Endothelial cell of umbilical vein (primary cell): Measurements from ENCODE around the gene TNFRSF14. TPM values are rescaled to one million over a fixed set of nuclear protein-coding genes. Genes with fewer than 3 reads are reported as not detected.

Experiments used
- BruUV-seq: library from RNA; stranded (reverse); fragments of 400-500 nt; replicated peaks from 2 replicates; lab custom pipeline; 2021; lab: Mats Ljungman, UMichigan
- CTCF ChIA-PET: fragments of 300-600, 350-600 bp; sonication (Branson Sonifier 250); formaldehyde crosslinking; loops from one replicate; lab custom pipeline; 2021; ENCODE audit warnings: antibody characterized with exemption, inconsistent platforms; lab: Charles Lee
- POLR2A ChIA-PET: fragments of 300-600, 350-600 bp; sonication (Branson Sonifier 250); formaldehyde crosslinking; loops from one replicate; lab custom pipeline; 2021; ENCODE audit warnings: antibody characterized with exemption, inconsistent platforms; lab: Charles Lee
- DNase-seq: peaks from one replicate; pipeline ENCODE4 v3.0.0-alpha.2; 2011; ENCODE audit warnings: low read depth, low spot score
- FAIRE-seq: peaks from 2 replicates; lab custom pipeline; 2011; peaks lifted over from hg19 to GRCh38; lab: Jason Lieb, UNC
- H2AFZ ChIP-seq: 2 replicates; pipeline ENCODE4 v1.6.0; 2012; ENCODE audit warnings: low read depth, low read length, control low read depth, inconsistent platforms
- H3K27ac ChIP-seq: 2 replicates; pipeline ENCODE4 v1.5.1; 2011; ENCODE audit warnings: low read depth, mild to moderate bottlenecking, control low read depth, low read length, moderate library complexity; ENCODE audit not compliant: insufficient read depth
- H3K27me3 ChIP-seq, 2 experiments: 2 replicates each; pipeline versions ENCODE4 v1.6.0 to v1.6.1; 2011; ENCODE audit warnings: low read length in 2 of 2, mixed read lengths in 1 of 2; ENCODE audit not compliant: control insufficient read depth in 2 of 2, insufficient read depth in 2 of 2
- H3K36me3 ChIP-seq, 2 experiments: 2 replicates in 1 of 2; 3 replicates in 1 of 2; pipeline ENCODE4 v1.5.1; 2011; ENCODE audit warnings: low read length in 2 of 2, mild to moderate bottlenecking in 1 of 2, moderate library complexity in 1 of 2; ENCODE audit not compliant: control insufficient read depth in 2 of 2, insufficient read depth in 2 of 2; ENCODE audit errors: extremely low read depth in 1 of 2
- H3K4me1 ChIP-seq: 3 replicates; pipeline ENCODE4 v1.5.1; 2011; ENCODE audit warnings: mild to moderate bottlenecking, low read length; ENCODE audit not compliant: control insufficient read depth, insufficient read depth; ENCODE audit errors: extremely low read depth
- H3K4me2 ChIP-seq: 2 replicates; pipeline ENCODE4 v1.6.1; 2011; ENCODE audit warnings: low read length, control low read depth, mixed read lengths; ENCODE audit not compliant: insufficient read depth
- H3K4me3 ChIP-seq, 3 experiments: fragments of 200-600 bp in 1 of 3; sonication (generic), shearing (Covaris generic) in 1 of 3; replicated peaks in 1 of 3; 2 replicates each; pipeline ENCODE4 v1.5.1; 2011 to 2016; ENCODE audit warnings: control low read depth in 3 of 3, low read length in 3 of 3, mild to moderate bottlenecking in 2 of 3, inconsistent platforms in 1 of 3, low read depth in 1 of 3, moderate library complexity in 1 of 3; ENCODE audit not compliant: insufficient read depth in 1 of 3
- H3K79me2 ChIP-seq: 2 replicates; pipeline ENCODE4 v1.6.0; 2012; ENCODE audit warnings: low read length, inconsistent platforms; ENCODE audit not compliant: control insufficient read depth, insufficient read depth
- H3K9ac ChIP-seq: replicated peaks from 2 replicates; pipeline ENCODE3; 2011; ENCODE audit warnings: low read length, control low read depth; ENCODE audit not compliant: insufficient read depth; ENCODE audit errors: extremely low read depth
- H3K9me1 ChIP-seq: replicated peaks from 3 replicates; pipeline ENCODE4 v1.6.0; 2011; ENCODE audit warnings: mild to moderate bottlenecking, low read length; ENCODE audit not compliant: control insufficient read depth, insufficient read depth; ENCODE audit errors: extremely low read depth
- H3K9me3 ChIP-seq: replicated peaks from 2 replicates; pipeline ENCODE4 v1.5.1; 2012; ENCODE audit warnings: low read length, inconsistent platforms; ENCODE audit not compliant: control insufficient read depth, insufficient read depth
- H4K20me1 ChIP-seq: replicated peaks from 2 replicates; pipeline ENCODE3; 2011; ENCODE audit warnings: mild to moderate bottlenecking, low read length; ENCODE audit not compliant: control insufficient read depth, insufficient read depth; ENCODE audit errors: extremely low read depth
- CTCF ChIP-seq, 2 donors: IDR thresholded peaks; 1 replicate in 1 of 2; 2 replicates in 1 of 2; pipeline ENCODE4 v1.5.1; 2011; ENCODE audit warnings: low read length in 2 of 2, mild to moderate bottlenecking in 2 of 2, moderate library complexity in 2 of 2, control low read depth in 1 of 2, inconsistent platforms in 1 of 2, low read depth in 1 of 2; ENCODE audit not compliant: insufficient read depth in 1 of 2; ENCODE audit errors: extremely low read depth in 1 of 2
- EZH2 ChIP-seq: IDR thresholded peaks from 2 replicates; pipeline ENCODE4 v1.6.1; 2012; ENCODE audit warnings: borderline replicate concordance, low read depth, mild to moderate bottlenecking, moderate library complexity, low read length, inconsistent platforms; ENCODE audit not compliant: severe bottlenecking
- FOS ChIP-seq: IDR thresholded peaks from 2 replicates; pipeline ENCODE4 v1.6.1; 2011; ENCODE audit warnings: mild to moderate bottlenecking, low read length, moderate library complexity, borderline replicate concordance; ENCODE audit not compliant: insufficient read depth
- GATA2 ChIP-seq: IDR thresholded peaks from 2 replicates; pipeline ENCODE4 v1.7.0; 2011; ENCODE audit warnings: low read depth, mild to moderate bottlenecking, moderate library complexity, mixed read lengths, low read length; ENCODE audit not compliant: insufficient read length, insufficient read depth
- JUN ChIP-seq: IDR thresholded peaks from 2 replicates; pipeline ENCODE4 v1.6.1; 2011; ENCODE audit warnings: borderline replicate concordance, low read depth; ENCODE audit not compliant: insufficient read length, insufficient read depth
- MAX ChIP-seq: IDR thresholded peaks from 2 replicates; pipeline ENCODE4 v1.6.1; 2011; ENCODE audit not compliant: insufficient read depth, insufficient read length
- MYC ChIP-seq: IDR thresholded peaks from one replicate; pipeline ENCODE4 v1.6.1; 2011; ENCODE audit warnings: mild to moderate bottlenecking, low read depth, low read length
- POLR2A ChIP-seq: IDR thresholded peaks from 2 replicates; pipeline ENCODE4 v1.6.1; 2012; ENCODE audit warnings: low read depth, mild to moderate bottlenecking, control low read depth, low read length
- POLR2AphosphoS5 ChIP-seq: IDR thresholded peaks from 2 replicates; pipeline ENCODE4 v1.6.1; 2012; ENCODE audit warnings: low read depth, mild to moderate bottlenecking, control low read depth, low read length, moderate library complexity; ENCODE audit not compliant: insufficient read depth
- dilution Hi-C: fragments of 300-500 bp; cut with MboI; formaldehyde crosslinking; loops from one replicate; pipeline ENCODE4 v1.15.0; 2019; ENCODE audit warnings: low sequenced_read_pairs; ENCODE audit not compliant: extremely low pct_ligation_motif_present
- intact Hi-C: fragments of 100-400 bp; cut with micrococcal nuclease; formaldehyde crosslinking; loops from one replicate; pipeline ENCODE4 v1.10.0; 2022
- polyA plus RNA-seq, 4 experiments: library from polyadenylated mRNA; depleted of rRNA in 3 of 4; stranded (reverse) in 3 of 4; unstranded in 1 of 4; fragments of >200 nt; gene quantifications; 2 replicates each; pipeline versions ENCODE4 v1.2.1 to v1.2.3, GENCODE V29; 2011 to 2012; ENCODE audit warnings: missing spikeins in 1 of 4
- total RNA-seq: library from RNA; stranded (reverse); gene quantifications from 2 replicates; pipeline ENCODE4 v1.2.3, GENCODE V29; 2021

Gene TNFRSF14
- total and polyA plus RNA-seq, 2 donors (not counting 3 experiments of a cell fraction or from before 2014, with no cell fraction given): 40.9 to 49.4 TPM

GRCh38 chr1:2513939-2514652 is 42.1 kb upstream of the TNFRSF14 start:
- TF ChIP-seq EZH2: no peak
- TF ChIP-seq GATA2: no peak
- no peak for TF ChIP-seq FOS
- no peak for TF ChIP-seq MYC
- TF ChIP-seq CTCF (IDR thresholded peaks at IDR 0.05; ENCODE audit: extremely low read depth in 1 of 2, insufficient read depth in 1 of 2, low read depth in 1 of 2, low read length in 2 of 2): no peak
- no peak for TF ChIP-seq JUN
- no peak for TF ChIP-seq POLR2AphosphoS5
- TF ChIP-seq POLR2A: no peak
- no peak for TF ChIP-seq MAX
- CTCF ChIA-PET: interaction anchor here (1.2 to 1.6 kb wide), 2 partner anchors 12 to 33 kb away, joined by 3 read pairs; partner anchors contain the start of gene PANK4
- FAIRE-seq: no peak
- no peak overlapping the region for H3K4me2 ChIP-seq
- intact Hi-C loops: no loop called here
- no peak for DNase-seq
- H3K27ac ChIP-seq: no peak overlapping the region
- no peaks in the 10 kb centered on the region for H4K20me1 ChIP-seq
- H3K4me3 ChIP-seq: no peak overlapping the region
- no peaks in the 10 kb centered on the region for H3K4me1 ChIP-seq
- dilution Hi-C loops: no loop called here
- H3K36me3 ChIP-seq: peaks cover 3 to 68% of the 10 kb centered on the region in 2 experiments
- no TSS peak for BruUV-seq
- H3K9ac ChIP-seq: no peak overlapping the region
- no peaks in the 10 kb centered on the region for H3K9me1 ChIP-seq
- H3K79me2 ChIP-seq: no peaks in the 10 kb centered on the region
- POLR2A ChIA-PET: no interaction called here
- no peaks in the 10 kb centered on the region for H3K9me3 ChIP-seq
- H2AFZ ChIP-seq: no peak overlapping the region
- no peaks in the 10 kb centered on the region for H3K27me3 ChIP-seq
